ENCODE measurements around the gene ALDH1A3.

- TF ChIP-seq CTCF (tag by site-specific recombination; IDR thresholded peaks at IDR 0.05) (no peak), ZNF140 (tag by site-specific recombination; IDR thresholded peaks at IDR 0.05) (no peak), ZNF792 (tag by site-specific recombination; IDR thresholded peaks at IDR 0.05) (no peak), ZBTB6 (tag by site-specific recombination; IDR thresholded peaks at IDR 0.05) (no peak), ZNF138 (tag by site-specific recombination; IDR thresholded peaks at IDR 0.05; ENCODE audit: borderline replicate concordance) (no peak), YY1 (tag by site-specific recombination; IDR thresholded peaks at IDR 0.05) (no peak), ZNF624 (tag by site-specific recombination; IDR thresholded peaks at IDR 0.05) (no peak)
Observed at GRCh38 chr15:100853676-100854440, 25.8 kb upstream of the ALDH1A3 start.
